ENCODE results near the gene PCLO.

Gene PCLO

GRCh38 chr7:82714883-82715282, 447.8 kb downstream of the PCLO start:
- no peak for TF ChIP-seq CTCF (IDR thresholded peaks at IDR 0.05)

- no peak for TF ChIP-seq CTCF (IDR thresholded peaks at IDR 0.05)
These were observed 449.2 kb downstream of the PCLO start for GRCh38 chr7:82713506-82713905.

GRCh38 chr7:82705517-82706260, 457.0 kb downstream of the PCLO start:
- TF ChIP-seq CTCF (IDR thresholded peaks at IDR 0.05): no peak

- no peak for TF ChIP-seq CTCF (IDR thresholded peaks at IDR 0.05)
These were observed 458.6 kb downstream of the PCLO start for GRCh38 chr7:82704121-82704520.
